ENCODE data around the gene KBTBD12.

KBTBD12 gene

DNA sequence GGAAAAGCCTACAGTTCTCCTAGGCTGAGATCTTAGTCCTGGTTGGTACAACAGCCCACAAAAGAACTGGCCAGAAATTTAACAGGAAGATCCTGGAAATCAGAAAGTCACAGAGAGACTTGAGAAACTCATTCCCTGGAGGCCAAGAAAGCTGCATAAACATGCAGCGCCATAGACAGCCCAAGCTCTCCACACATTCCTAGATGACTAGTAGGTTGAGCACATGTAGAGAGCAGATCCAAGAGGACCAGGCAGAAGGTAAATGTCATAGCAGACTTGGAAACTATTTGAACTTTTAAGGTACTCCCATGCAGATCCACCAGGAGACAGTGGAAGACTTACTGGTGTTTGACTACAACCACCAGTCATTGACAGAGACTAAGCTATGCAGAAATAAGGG lies 18.4 kb downstream of the KBTBD12 start:
- H3K9me2 ChIP-seq (replicated peaks; ENCODE audit: insufficient read depth, low read length): no peaks in the 10 kb centered on the region
- H3K9me3 ChIP-seq (ENCODE audit: insufficient read depth, low read length): no peaks in the 10 kb centered on the region
- H3K36me3 ChIP-seq (ENCODE audit: low read length): no peaks in the 10 kb centered on the region
- no peak overlapping the region for H3K9ac ChIP-seq (ENCODE audit: low read length)
- no peak overlapping the region for H3K4me2 ChIP-seq (ENCODE audit: low read depth, low read length, poor library complexity, severe bottlenecking)
- H3K4me3 ChIP-seq (ENCODE audit: insufficient read depth, low read length, poor library complexity, severe bottlenecking): no peak overlapping the region
- no peaks in the 10 kb centered on the region for H3K27me3 ChIP-seq (ENCODE audit: low read length)
- no peaks in the 10 kb centered on the region for H3K79me2 ChIP-seq (ENCODE audit: insufficient read depth, low read length)
- H3F3A ChIP-seq (ENCODE audit: insufficient read depth): no peaks in the 10 kb centered on the region
- H3K27ac ChIP-seq (ENCODE audit: low read depth, low read length): no peak overlapping the region
- H2AFZ ChIP-seq (ENCODE audit: low read depth, low read length, severe bottlenecking): no peak overlapping the region
- no peak for TF ChIP-seq EZH2phosphoT487 (conservative IDR thresholded peaks at IDR 0.05; ENCODE audit: low read length)
- TF ChIP-seq, protein P1, sequence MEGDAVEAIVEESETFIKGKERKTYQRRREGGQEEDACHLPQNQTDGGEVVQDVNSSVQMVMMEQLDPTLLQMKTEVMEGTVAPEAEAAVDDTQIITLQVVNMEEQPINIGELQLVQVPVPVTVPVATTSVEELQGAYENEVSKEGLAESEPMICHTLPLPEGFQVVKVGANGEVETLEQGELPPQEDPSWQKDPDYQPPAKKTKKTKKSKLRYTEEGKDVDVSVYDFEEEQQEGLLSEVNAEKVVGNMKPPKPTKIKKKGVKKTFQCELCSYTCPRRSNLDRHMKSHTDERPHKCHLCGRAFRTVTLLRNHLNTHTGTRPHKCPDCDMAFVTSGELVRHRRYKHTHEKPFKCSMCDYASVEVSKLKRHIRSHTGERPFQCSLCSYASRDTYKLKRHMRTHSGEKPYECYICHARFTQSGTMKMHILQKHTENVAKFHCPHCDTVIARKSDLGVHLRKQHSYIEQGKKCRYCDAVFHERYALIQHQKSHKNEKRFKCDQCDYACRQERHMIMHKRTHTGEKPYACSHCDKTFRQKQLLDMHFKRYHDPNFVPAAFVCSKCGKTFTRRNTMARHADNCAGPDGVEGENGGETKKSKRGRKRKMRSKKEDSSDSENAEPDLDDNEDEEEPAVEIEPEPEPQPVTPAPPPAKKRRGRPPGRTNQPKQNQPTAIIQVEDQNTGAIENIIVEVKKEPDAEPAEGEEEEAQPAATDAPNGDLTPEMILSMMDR (IDR thresholded peaks at IDR 0.05; ENCODE audit: insufficient read depth, low read length, poor library complexity, severe bottlenecking): no peak
- H4K20me1 ChIP-seq (ENCODE audit: low read depth, low read length): no peaks in the 10 kb centered on the region

DNA sequence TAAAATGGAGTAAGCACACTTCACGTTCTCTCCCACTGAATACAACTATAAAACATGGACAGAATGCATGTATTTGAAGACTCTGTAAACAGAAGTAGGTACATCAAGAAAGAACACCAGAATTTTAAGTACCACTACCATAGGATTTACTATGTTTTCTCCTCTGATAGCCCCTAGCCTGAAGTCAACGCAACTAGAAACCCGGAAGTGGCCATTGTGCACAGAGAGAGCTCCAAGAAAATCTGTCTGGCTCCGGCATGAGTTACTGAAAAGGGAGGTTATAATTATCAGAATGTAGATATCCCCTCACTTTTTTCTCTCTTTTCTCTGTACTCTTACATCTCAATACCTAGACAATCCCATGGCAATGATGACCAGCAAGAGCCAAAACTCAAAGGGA lies 23.8 kb downstream of the KBTBD12 start:
- no peak overlapping the region for H3K4me3 ChIP-seq (ENCODE audit: insufficient read depth, low read length, poor library complexity, severe bottlenecking)
- H3K9ac ChIP-seq (ENCODE audit: low read length): no peak overlapping the region
- H3K79me2 ChIP-seq (ENCODE audit: insufficient read depth, low read length): no peaks in the 10 kb centered on the region
- no peaks in the 10 kb centered on the region for H3K9me2 ChIP-seq (replicated peaks; ENCODE audit: insufficient read depth, low read length)
- no peaks in the 10 kb centered on the region for H3K27me3 ChIP-seq (ENCODE audit: low read length)
- H3K36me3 ChIP-seq (ENCODE audit: low read length): no peaks in the 10 kb centered on the region
- H3K9me3 ChIP-seq (ENCODE audit: insufficient read depth, low read length): no peaks in the 10 kb centered on the region
- no peak overlapping the region for H3K27ac ChIP-seq (ENCODE audit: low read depth, low read length)
- H2AFZ ChIP-seq (ENCODE audit: low read depth, low read length, severe bottlenecking): no peak overlapping the region
- no peak overlapping the region for H3K4me2 ChIP-seq (ENCODE audit: low read depth, low read length, poor library complexity, severe bottlenecking)
- H3F3A ChIP-seq (ENCODE audit: insufficient read depth): no peaks in the 10 kb centered on the region
- no peaks in the 10 kb centered on the region for H4K20me1 ChIP-seq (ENCODE audit: low read depth, low read length)
- TF ChIP-seq EZH2phosphoT487 (conservative IDR thresholded peaks at IDR 0.05; ENCODE audit: low read length): no peak
- TF ChIP-seq, protein P1 (IDR thresholded peaks at IDR 0.05; ENCODE audit: insufficient read depth, low read length, poor library complexity, severe bottlenecking): no peak

DNA sequence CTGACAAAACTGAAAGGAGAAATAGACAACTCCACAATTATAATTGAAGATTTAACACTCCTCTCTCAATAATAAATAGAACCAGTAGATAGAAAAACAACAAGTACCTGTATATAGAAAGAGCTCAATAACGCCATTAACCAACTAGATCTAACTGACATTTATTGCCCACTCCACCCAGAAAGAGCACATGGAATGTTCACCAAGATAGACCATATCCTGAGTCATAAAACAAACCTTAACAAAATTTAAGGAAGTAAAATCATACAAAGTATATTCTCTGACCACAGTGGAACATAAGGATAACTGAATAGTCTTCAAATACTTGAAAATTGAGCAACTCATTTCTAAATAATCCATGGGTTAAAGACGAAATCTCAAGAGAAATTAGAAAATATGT lies 25.1 kb downstream of the KBTBD12 start:
- Histone ChIP-seq H3K36me3 (ENCODE audit: low read length) (no peaks in the 10 kb centered on the region), H3K4me3 (ENCODE audit: insufficient read depth, low read length, poor library complexity, severe bottlenecking) (no peak overlapping the region), H3K9me3 (ENCODE audit: insufficient read depth, low read length) (no peaks in the 10 kb centered on the region), H3K79me2 (ENCODE audit: insufficient read depth, low read length) (no peaks in the 10 kb centered on the region), H3K4me2 (ENCODE audit: low read depth, low read length, poor library complexity, severe bottlenecking) (no peak overlapping the region), H3K9me2 (replicated peaks; ENCODE audit: insufficient read depth, low read length) (no peaks in the 10 kb centered on the region), H2AFZ (ENCODE audit: low read depth, low read length, severe bottlenecking) (no peak overlapping the region), H4K20me1 (ENCODE audit: low read depth, low read length) (no peaks in the 10 kb centered on the region), H3K27ac (ENCODE audit: low read depth, low read length) (no peak overlapping the region), H3F3A (ENCODE audit: insufficient read depth) (no peaks in the 10 kb centered on the region), H3K9ac (ENCODE audit: low read length) (no peak overlapping the region), H3K27me3 (ENCODE audit: low read length) (no peaks in the 10 kb centered on the region)
- no peak for TF ChIP-seq EZH2phosphoT487 (conservative IDR thresholded peaks at IDR 0.05; ENCODE audit: low read length)
- TF ChIP-seq, protein P1 (IDR thresholded peaks at IDR 0.05; ENCODE audit: insufficient read depth, low read length, poor library complexity, severe bottlenecking): no peak
